Suprapubic skin (tissue), 4 donors: Measurements from ENCODE around the gene ZBTB20. TPM values are rescaled to one million over a fixed set of nuclear protein-coding genes. Genes with fewer than 3 reads are reported as not detected.

Experiments
- DNase-seq, 2 donors: peaks; one replicate each; pipeline ENCODE4 v3.0.0-alpha.2; 2019; ENCODE audit warnings: low spot score in 2 of 2
- H3K27ac ChIP-seq: fragments of 200-600 bp; sonication (generic); one replicate; pipeline ENCODE4 v1.5.1; 2019
- H3K27me3 ChIP-seq: fragments of 200-600 bp; sonication (generic); one replicate; pipeline ENCODE4 v1.5.1; 2019
- H3K36me3 ChIP-seq: fragments of 200-600 bp; sonication (generic); one replicate; pipeline ENCODE4 v1.5.1; 2019
- H3K4me1 ChIP-seq: fragments of 200-600 bp; sonication (generic); one replicate; pipeline ENCODE4 v1.5.1; 2019
- H3K4me3 ChIP-seq: fragments of 200-600 bp; sonication (generic); one replicate; pipeline ENCODE4 v1.5.1; 2019; ENCODE audit warnings: mild to moderate bottlenecking
- H3K9me3 ChIP-seq: fragments of 200-600 bp; sonication (generic); one replicate; pipeline ENCODE4 v1.5.1; 2019
- EP300 ChIP-seq: sonication (generic); formaldehyde crosslinking; IDR thresholded peaks from one replicate; pipeline ENCODE4 v1.6.1; 2017; ENCODE audit warnings: antibody characterized with exemption
- POLR2A ChIP-seq, 2 donors: fragments of 450-650 bp; IDR thresholded peaks; one replicate each; pipeline ENCODE4 v1.6.1; 2017; ENCODE audit warnings: antibody characterized with exemption in 2 of 2, mild to moderate bottlenecking in 2 of 2, moderate library complexity in 2 of 2
- POLR2AphosphoS5 ChIP-seq, 3 donors: sonication (generic); formaldehyde crosslinking; IDR thresholded peaks; one replicate each; pipeline ENCODE4 v1.6.1; 2017; ENCODE audit warnings: antibody characterized with exemption in 3 of 3
- WGBS: methylation state at CpG from one replicate; pipeline ENCODE4 v1.1.5; 2018; 5-methylcytosine and 5-hydroxymethylcytosine counted together
- total RNA-seq, 4 donors: library from RNA; depleted of rRNA; stranded (reverse); fragments of >200 nt; gene quantifications; one replicate each; pipeline ENCODE4 v1.1.0, GENCODE V29; 2016
- TF ChIP-seq, protein P1 (sequence below), 2 donors: fragments of 200-600 bp in 1 of 2; fragments of 450-650 bp in 1 of 2; sonication (generic) in 1 of 2; IDR thresholded peaks; one replicate each; pipeline ENCODE4 v1.5.1; 2016 to 2019; ENCODE audit warnings: antibody characterized with exemption in 2 of 2, mild to moderate bottlenecking in 1 of 2, moderate library complexity in 1 of 2

The ZBTB20 gene
- total RNA-seq, 4 donors from 2014 or later = 23.6 to 77.2 (median 39.4) TPM

DNA sequence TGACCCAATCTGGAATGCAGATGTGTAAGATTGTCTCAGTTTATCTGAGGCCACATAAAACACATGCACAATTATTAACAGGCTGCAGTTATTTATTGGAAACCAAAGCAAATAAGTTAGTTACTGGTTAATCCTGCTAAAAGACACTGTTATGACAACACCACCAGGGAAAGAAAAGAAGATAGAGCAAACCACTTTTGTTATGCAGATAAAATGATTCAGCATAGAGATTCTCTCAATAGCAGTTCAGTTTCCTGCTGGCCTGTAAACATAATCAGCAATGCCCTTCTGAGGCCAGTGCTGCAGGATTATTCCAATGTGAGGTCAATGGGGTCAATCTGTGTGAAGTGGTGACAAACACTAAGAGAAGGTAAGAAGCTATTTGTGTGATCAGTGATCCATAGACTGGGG lies 244.4 kb downstream of the ZBTB20 start:
- H3K27ac ChIP-seq = peak overlapping the region; percentile 22
- H3K27me3 ChIP-seq = no peaks in the 10 kb centered on the region
- no peaks in the 10 kb centered on the region for H3K9me3 ChIP-seq
- no peaks in the 10 kb centered on the region for H3K36me3 ChIP-seq
- H3K4me3 ChIP-seq = no peak overlapping the region
- TF ChIP-seq, protein P1, sequence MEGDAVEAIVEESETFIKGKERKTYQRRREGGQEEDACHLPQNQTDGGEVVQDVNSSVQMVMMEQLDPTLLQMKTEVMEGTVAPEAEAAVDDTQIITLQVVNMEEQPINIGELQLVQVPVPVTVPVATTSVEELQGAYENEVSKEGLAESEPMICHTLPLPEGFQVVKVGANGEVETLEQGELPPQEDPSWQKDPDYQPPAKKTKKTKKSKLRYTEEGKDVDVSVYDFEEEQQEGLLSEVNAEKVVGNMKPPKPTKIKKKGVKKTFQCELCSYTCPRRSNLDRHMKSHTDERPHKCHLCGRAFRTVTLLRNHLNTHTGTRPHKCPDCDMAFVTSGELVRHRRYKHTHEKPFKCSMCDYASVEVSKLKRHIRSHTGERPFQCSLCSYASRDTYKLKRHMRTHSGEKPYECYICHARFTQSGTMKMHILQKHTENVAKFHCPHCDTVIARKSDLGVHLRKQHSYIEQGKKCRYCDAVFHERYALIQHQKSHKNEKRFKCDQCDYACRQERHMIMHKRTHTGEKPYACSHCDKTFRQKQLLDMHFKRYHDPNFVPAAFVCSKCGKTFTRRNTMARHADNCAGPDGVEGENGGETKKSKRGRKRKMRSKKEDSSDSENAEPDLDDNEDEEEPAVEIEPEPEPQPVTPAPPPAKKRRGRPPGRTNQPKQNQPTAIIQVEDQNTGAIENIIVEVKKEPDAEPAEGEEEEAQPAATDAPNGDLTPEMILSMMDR (IDR thresholded peaks at IDR 0.05) = no peak
- no peak for TF ChIP-seq POLR2AphosphoS5 (IDR thresholded peaks at IDR 0.05)
- no peak for TF ChIP-seq EP300
- TF ChIP-seq POLR2A (IDR thresholded peaks at IDR 0.05) = no peak
- H3K4me1 ChIP-seq = peaks cover 25% of the 10 kb centered on the region
- no peak for DNase-seq

DNA sequence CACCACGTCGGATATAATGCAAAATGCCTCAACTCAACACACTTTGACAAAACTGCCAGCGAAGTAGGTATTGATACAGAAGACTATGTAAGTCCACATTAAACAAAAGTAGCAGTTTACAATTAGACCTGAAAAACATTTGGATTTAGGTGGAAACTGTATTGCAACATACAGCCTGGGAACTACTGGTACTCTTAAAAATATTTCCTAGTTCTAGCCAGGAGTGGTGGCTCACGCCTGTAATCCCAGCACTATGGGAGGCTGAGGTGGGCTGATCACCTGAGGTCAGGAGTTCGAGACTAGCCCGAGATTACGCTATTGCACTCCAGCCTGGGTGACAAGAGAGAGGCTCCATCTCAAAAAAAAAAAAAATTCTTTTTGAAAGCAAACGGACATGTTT lies 246.2 kb downstream of the ZBTB20 start:
- H3K9me3 ChIP-seq = no peaks in the 10 kb centered on the region
- WGBS = 77% methylated on average over 8 of the region's 8 CpGs
- peaks cover 25% of the 10 kb centered on the region for H3K4me1 ChIP-seq
- H3K27ac ChIP-seq = peak overlapping the region; percentile 68
- H3K4me3 ChIP-seq = peak overlapping the region; percentile 33
- H3K36me3 ChIP-seq = no peaks in the 10 kb centered on the region
- TF ChIP-seq EP300 = no peak
- TF ChIP-seq POLR2A (IDR thresholded peaks at IDR 0.05) = no peak
- no peak for TF ChIP-seq POLR2AphosphoS5 (IDR thresholded peaks at IDR 0.05)
- TF ChIP-seq, protein P1 (IDR thresholded peaks at IDR 0.05) = no peak
- H3K27me3 ChIP-seq = no peaks in the 10 kb centered on the region
- DNase-seq = no peak

DNA sequence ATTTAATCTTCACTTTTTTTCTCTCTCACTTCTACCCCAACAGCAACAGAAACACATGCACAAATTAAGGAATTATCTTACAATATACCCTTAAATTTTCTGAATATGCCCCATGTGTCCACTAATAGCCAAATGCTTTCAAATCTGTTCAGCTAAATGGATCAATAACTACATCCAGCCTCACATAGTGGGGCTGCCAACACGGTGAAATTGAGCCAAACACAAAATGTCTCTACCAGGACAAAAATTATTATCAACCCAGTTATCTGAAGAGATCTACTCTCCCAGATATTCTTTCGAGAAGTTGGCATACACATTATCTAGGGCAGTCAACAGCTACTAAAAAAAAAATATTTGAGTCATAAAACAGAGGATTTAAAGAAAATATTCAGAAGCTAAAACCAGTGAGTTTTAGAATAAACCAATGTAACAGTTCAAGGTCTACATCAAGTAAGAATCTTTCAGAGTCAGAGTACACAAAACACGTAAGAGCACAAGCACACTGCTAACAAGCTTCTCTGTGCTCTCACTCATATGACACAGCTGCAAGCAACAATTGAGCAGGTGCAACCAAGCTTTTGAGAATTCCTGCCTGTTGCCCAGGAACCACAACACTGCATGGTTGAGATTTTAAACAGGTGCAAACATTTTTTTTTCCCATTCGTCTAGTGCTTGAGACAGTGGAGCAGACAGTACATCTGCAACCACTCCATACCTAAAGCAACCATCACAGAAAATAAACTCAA lies 247.7 kb downstream of the ZBTB20 start:
- Histone ChIP-seq H3K27me3 (no peaks in the 10 kb centered on the region), H3K9me3 (no peaks in the 10 kb centered on the region), H3K4me1 (peaks cover 25% of the 10 kb centered on the region), H3K27ac (no peak overlapping the region), H3K36me3 (no peaks in the 10 kb centered on the region), H3K4me3 (no peak overlapping the region)
- WGBS = 42% methylated on average over 4 of the region's 4 CpGs
- no peak for DNase-seq
- TF ChIP-seq, protein P1 (IDR thresholded peaks at IDR 0.05) = no peak
- TF ChIP-seq EP300 (no peak), POLR2A (IDR thresholded peaks at IDR 0.05) (no peak), POLR2AphosphoS5 (IDR thresholded peaks at IDR 0.05) (no peak)

DNA sequence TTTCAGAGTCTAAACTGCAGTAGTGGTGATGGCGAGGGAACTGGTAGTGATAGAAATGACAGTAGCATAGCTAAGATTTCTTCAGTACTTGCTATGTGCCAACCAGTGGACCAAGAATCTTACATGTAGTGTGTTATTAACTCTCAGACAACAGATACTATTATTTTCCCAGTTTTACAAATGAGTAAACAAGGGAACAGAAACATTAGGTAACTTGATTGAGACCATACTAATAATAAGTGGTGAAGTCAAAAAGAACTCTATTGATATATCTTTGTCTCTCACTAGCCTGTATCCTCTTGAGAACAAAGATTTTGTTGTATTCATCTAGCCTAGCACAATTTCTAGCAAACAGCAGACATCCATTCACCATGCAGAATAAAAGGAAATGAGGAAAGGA lies 250.1 kb downstream of the ZBTB20 start:
- Histone ChIP-seq H3K9me3 (no peaks in the 10 kb centered on the region), H3K27me3 (no peaks in the 10 kb centered on the region), H3K27ac (no peak overlapping the region), H3K36me3 (no peaks in the 10 kb centered on the region), H3K4me3 (no peak overlapping the region), H3K4me1 (peaks cover 11% of the 10 kb centered on the region)
- DNase-seq = no peak
- 85% methylated on average over 1 of the region's 1 CpG for WGBS
- TF ChIP-seq, protein P1 (IDR thresholded peaks at IDR 0.05) = no peak
- no peak for TF ChIP-seq POLR2A (IDR thresholded peaks at IDR 0.05)
- no peak for TF ChIP-seq EP300
- TF ChIP-seq POLR2AphosphoS5 (IDR thresholded peaks at IDR 0.05) = no peak

DNA sequence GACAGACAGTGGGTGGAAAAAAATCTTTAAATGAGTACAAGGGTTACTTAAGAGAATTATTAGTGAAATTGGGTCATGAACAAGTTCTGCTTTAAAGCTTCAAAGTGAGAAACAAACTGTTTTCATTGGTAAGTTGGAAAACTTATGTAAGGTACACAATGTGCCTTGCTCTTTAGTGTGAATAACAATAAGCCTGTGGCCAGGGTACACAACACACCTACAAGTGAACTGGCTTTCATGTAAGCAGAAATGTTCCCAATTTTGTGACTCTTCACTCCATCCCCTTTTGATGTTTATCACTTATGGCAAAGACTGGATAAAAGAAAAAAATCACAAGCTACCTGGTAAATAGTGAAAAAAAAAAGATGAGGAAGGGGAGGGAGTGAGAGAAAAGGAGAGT lies 253.7 kb downstream of the ZBTB20 start:
- no peak overlapping the region for H3K27ac ChIP-seq
- no peaks in the 10 kb centered on the region for H3K9me3 ChIP-seq
- H3K27me3 ChIP-seq = no peaks in the 10 kb centered on the region
- no peaks in the 10 kb centered on the region for H3K4me1 ChIP-seq
- no peak overlapping the region for H3K4me3 ChIP-seq
- DNase-seq = no peak
- TF ChIP-seq, protein P1 (IDR thresholded peaks at IDR 0.05) = no peak
- TF ChIP-seq POLR2AphosphoS5 (IDR thresholded peaks at IDR 0.05) = no peak
- TF ChIP-seq EP300 = no peak
- no peak for TF ChIP-seq POLR2A (IDR thresholded peaks at IDR 0.05)
- H3K36me3 ChIP-seq = no peaks in the 10 kb centered on the region
